ENCODE measurements around the gene NXPH4. TPM values are rescaled to one million over a fixed set of nuclear protein-coding genes. Genes with fewer than 3 reads are reported as not detected.

NXPH4 gene
- total RNA-seq, 4 donors from 2014 or later, result 7.1 to 26.0 (median 18.3) TPM

- no peak overlapping the region for H3K27ac ChIP-seq
- peaks cover 86% of the 10 kb centered on the region for H3K27me3 ChIP-seq
- H3K4me3 ChIP-seq, result no peak overlapping the region
- no peak for TF ChIP-seq CTCF (IDR thresholded peaks at IDR 0.05)
- no peak for DNase-seq (ENCODE audit: low spot score in 2 of 2)
- H3K36me3 ChIP-seq, result no peaks in the 10 kb centered on the region
- H3K9me3 ChIP-seq, result no peaks in the 10 kb centered on the region
- 73% methylated on average over 13 of the region's 13 CpGs for WGBS
- H3K4me1 ChIP-seq, result peaks cover 26% of the 10 kb centered on the region
Measured at GRCh38 chr12:57222286-57223190, 5.9 kb downstream of the NXPH4 start.

- Histone ChIP-seq H3K9me3 (no peaks in the 10 kb centered on the region), H3K27me3 (peaks cover 83% of the 10 kb centered on the region), H3K4me1 (peaks cover 16% of the 10 kb centered on the region), H3K4me3 (no peak overlapping the region), H3K27ac (no peak overlapping the region), H3K36me3 (no peaks in the 10 kb centered on the region)
- 78% methylated on average over 19 of the region's 22 CpGs for WGBS
- no peak for DNase-seq (ENCODE audit: low spot score in 2 of 2)
- no peak for TF ChIP-seq POLR2A (IDR thresholded peaks at IDR 0.05)
- TF ChIP-seq POLR2AphosphoS5 (IDR thresholded peaks at IDR 0.05), result no peak
Measured at GRCh38 chr12:57223191-57224165, 6.9 kb downstream of the NXPH4 start.

- H3K4me3 ChIP-seq, result no peak overlapping the region
- H3K4me1 ChIP-seq, result peaks cover 22% of the 10 kb centered on the region
- H3K27me3 ChIP-seq, result peaks cover 74% of the 10 kb centered on the region
- no peaks in the 10 kb centered on the region for H3K9me3 ChIP-seq
- no peak for DNase-seq (ENCODE audit: low spot score in 2 of 2)
- TF ChIP-seq POLR2AphosphoS5 (IDR thresholded peaks at IDR 0.05) (no peak), CTCF (IDR thresholded peaks at IDR 0.05) (no peak), POLR2A (IDR thresholded peaks at IDR 0.05) (no peak), EP300 (IDR thresholded peaks at IDR 0.05) (no peak)
- no peak overlapping the region for H3K27ac ChIP-seq
- no peaks in the 10 kb centered on the region for H3K36me3 ChIP-seq
- WGBS, result 85% methylated on average over 10 of the region's 30 CpGs
Measured at GRCh38 chr12:57224278-57224972, 7.8 kb downstream of the NXPH4 start.

- 53% methylated on average over 13 of the region's 61 CpGs for WGBS
- H3K9me3 ChIP-seq, result no peaks in the 10 kb centered on the region
- H3K27me3 ChIP-seq, result peaks cover 67% of the 10 kb centered on the region
- TF ChIP-seq EP300 (IDR thresholded peaks at IDR 0.05) (no peak), POLR2AphosphoS5 (IDR thresholded peaks at IDR 0.05) (no peak), CTCF (IDR thresholded peaks at IDR 0.05) (peak in 1 of 2 donors; percentile 56), POLR2A (IDR thresholded peaks at IDR 0.05) (no peak)
- no peak for DNase-seq (ENCODE audit: low spot score in 2 of 2)
- no peak overlapping the region for H3K4me3 ChIP-seq
- H3K36me3 ChIP-seq, result no peaks in the 10 kb centered on the region
- H3K4me1 ChIP-seq, result peaks cover 22% of the 10 kb centered on the region
- H3K27ac ChIP-seq, result no peak overlapping the region
Measured at GRCh38 chr12:57224973-57225679, 8.5 kb downstream of the NXPH4 start.

GRCh38 chr12:57225680-57226210 is 9.2 kb downstream of the NXPH4 start:
- peaks cover 61% of the 10 kb centered on the region for H3K27me3 ChIP-seq
- no peaks in the 10 kb centered on the region for H3K9me3 ChIP-seq
- no peaks in the 10 kb centered on the region for H3K36me3 ChIP-seq
- no peak for DNase-seq (ENCODE audit: low spot score in 2 of 2)
- TF ChIP-seq CTCF (IDR thresholded peaks at IDR 0.05) (no peak), POLR2A (IDR thresholded peaks at IDR 0.05) (no peak), EP300 (IDR thresholded peaks at IDR 0.05) (no peak), POLR2AphosphoS5 (IDR thresholded peaks at IDR 0.05) (no peak)
- H3K4me3 ChIP-seq, result no peak overlapping the region
- H3K4me1 ChIP-seq, result peaks cover 26% of the 10 kb centered on the region
- WGBS, result 78% methylated on average over 18 of the region's 18 CpGs
- H3K27ac ChIP-seq, result no peak overlapping the region

All from suprapubic skin (tissue), 4 donors.